GM19023 (cell line): ENCODE data around the gene IFT27.

ENCODE experiments used
- ATAC-seq: cut with Tn5 transposase; IDR thresholded peaks from one replicate; pipeline ENCODE4 v1.9.1; 2021; ENCODE audit warnings: mild to moderate bottlenecking, moderate library complexity; ENCODE audit not compliant: unreplicated experiment

Gene IFT27

DNA sequence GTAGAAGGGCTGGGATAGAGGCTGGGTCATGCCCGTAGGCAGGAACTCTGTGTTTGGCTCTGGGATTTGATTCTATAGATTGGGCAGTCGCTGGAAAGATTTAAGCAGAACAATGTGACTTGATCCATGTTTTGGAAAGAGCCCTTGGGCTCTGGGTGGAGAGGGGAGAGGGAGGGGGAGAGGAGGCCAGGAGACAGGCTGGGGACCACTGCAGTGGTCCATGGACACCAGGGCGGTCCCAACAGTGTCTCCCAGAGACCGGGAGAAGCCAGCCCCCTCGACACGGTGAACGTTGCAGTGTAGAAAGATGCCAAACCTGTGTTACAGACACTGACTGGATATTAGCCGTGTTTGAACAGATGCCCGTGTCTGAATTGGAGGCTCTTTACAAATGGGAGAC lies 21.5 kb upstream of the IFT27 start:
- ATAC-seq = no peak

DNA sequence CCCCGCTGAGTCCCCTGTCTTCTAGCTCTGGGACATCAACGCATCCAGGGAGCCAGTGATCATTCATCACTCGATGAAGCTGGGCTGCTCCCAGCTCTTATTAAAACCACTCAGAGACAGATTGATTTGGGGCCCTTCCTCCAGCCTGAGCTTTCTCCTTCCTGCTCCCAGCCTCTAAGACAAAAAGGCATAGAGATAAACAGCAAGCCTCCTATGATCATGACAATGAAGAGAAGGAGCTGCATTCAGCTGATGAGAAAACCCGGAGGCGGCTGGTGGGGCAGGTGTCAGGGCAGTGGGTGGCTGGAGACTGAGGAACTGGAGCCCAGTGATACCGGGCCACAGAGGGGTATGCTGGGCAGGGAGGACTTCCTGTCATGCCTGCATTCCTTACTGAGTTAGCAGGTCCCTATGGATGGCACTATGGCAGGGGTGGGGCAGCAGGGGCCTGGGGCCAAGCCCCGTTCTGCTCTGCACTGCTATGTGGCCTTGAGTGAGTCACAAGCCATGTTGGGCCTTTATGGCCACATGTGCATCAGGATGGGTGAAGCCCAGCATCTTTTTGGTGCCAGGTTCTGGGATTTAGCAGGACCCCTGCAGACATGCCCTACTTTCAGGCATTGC lies 20.7 kb upstream of the IFT27 start:
- ATAC-seq = no peak

DNA sequence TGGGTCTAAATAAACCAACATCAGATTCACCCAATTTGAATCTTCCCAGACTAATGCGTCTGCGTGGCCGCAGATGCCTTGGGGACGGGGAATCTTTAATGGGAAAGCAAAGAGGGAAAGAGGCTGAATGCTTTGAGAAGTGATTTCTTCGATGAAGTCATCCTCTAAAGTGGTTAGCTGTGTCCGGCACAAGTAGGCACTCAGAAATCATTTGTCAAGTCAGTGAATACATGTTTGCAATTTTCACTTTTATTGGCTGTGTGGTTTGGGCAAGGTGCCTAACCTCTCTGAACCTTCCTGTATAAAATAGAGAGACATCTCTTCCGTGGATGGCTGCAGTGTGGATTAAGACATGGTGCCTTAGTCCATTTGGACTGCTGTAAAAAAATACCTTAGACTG lies 19.7 kb upstream of the IFT27 start:
- ATAC-seq = no peak

DNA sequence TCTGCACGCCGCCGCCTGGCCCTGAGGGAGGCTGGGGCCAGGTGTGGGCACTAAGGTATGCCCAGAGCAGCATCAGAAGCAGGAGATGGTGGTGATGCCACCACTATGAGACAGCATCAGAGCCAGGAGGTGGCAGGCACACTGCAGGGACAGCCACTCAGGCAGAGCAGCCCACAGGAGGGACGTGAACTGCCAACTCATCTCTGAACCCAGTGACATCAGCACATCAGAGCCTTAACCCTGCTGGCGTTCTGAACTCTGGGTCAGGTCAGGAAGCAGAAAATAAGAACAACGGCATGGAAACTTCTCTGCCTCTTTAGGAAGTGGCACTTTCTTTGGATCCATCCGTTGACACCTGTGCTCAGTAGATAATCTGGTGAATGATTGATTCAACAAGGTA lies 14.7 kb upstream of the IFT27 start:
- ATAC-seq = no peak

DNA sequence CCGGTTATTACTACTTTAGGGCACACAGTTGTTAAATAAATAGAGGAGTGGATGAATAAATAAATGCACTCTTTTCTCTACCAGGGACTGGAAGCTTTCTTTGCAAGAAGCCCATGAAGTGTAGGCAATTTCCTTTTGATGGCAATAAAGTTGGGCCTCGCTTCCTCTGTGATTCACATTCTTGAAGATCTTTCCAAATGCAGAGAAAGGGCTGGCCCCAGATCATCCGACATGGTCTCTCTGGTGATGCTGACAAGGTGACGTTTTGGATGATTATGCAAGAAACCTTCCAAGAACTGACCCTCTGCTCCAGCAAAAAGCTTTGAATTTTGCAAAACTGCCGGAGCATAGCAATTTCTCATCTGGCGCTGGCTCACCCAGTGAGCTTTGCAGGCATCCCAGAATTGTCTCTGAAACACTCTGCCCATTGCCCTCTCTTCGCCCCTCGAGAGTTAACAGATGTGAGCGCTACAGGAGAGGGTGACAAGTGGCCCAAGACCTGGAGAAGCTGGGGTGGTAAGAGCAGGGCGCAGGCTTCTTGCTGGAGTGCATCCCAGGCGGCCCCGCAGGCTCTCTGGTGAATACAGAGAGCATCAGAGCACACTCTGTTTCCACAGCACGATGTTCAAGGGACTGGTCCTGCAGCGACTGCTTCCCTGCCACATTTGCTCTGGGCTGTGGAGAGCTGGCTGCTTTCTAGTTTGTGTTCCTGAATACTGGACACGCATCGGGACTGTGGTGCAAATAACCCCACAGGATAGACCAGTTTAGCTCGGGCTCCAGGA lies 11.5 kb upstream of the IFT27 start:
- no peak for ATAC-seq

DNA sequence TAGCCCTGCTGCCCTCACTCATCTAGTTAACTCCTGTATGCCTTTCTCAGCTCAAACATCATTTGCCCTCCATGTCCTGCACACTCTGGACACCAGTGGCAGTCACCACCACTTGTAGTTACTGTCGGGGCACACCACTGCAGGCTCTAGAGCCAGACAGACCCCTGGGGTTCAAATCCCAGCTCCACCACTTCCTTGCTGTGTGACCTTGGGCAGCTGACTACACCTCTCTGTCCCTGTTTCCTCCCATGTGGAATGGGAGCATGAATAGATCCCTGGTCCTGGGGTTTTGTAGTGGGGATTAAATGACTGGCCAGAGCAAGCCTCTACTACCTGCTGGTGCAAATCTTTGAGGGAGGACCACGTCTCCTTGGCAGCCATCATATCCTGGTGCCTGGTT lies 7.8 kb upstream of the IFT27 start:
- ATAC-seq = no peak

DNA sequence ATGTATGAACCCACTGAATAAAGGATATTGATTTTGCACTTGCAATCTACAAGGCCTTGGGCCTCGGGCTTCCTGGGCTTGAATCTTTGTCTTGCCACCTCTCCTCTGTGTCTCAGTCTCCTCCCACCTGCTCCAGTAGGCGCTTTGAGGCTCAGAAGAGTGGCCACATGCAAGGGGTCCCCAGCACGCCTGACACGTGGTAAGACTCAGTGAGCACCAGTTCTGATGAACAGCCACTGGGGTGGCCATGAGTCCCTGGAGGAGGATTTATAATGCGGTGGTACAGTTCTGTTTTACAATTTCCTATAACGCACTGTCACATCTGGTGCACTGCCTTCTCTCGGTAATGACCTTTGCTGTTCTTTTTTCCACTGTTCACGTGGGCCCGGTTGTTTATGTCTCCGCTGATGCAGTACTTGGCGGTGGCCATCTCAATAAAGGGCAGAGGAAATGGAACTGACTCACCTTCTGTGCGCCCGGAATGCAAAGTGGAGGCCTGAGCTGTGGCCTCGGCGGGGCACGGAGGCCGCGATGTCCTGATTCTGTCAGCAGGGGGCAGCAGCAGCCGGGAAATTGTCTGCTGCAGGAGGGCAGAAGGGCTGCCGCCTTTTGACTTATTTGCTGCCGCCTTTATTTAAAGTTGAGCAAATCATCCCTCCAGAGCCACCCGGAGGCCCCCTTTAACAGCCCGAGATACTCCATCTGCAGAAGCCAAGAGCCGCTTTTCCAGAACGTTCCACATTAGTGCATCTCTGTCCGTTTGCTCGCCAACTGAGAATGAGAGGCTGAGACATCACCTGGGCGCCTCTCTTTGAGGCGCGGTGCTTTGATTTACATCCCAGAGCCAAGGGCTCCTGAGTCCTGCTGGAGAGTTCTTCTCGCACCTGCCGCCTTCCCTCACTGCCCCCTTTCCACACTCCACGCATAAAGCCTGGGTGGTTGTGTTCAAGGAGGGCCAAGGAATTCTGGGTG lies 6.0 kb upstream of the IFT27 start:
- ATAC-seq = no peak

DNA sequence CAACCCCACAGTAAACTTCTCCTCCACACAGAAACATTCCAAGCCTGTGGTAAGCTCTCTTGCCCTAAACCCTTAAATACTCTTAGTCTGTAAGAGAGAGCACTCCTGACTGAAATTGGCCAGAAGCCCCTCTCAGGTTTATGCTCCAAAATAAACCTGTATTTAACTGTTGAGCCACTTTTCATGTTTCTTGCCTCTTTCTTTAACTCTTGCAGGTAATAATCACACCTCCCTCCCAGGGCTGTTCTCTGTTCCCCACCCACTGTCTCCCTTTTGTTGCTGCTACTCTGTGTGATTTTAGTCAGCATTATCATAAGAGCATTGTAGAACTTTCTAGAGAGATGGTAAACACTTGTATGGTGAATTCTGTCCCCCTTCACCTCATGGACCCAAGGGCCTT lies 2.1 kb upstream of the IFT27 start:
- ATAC-seq = no peak

DNA sequence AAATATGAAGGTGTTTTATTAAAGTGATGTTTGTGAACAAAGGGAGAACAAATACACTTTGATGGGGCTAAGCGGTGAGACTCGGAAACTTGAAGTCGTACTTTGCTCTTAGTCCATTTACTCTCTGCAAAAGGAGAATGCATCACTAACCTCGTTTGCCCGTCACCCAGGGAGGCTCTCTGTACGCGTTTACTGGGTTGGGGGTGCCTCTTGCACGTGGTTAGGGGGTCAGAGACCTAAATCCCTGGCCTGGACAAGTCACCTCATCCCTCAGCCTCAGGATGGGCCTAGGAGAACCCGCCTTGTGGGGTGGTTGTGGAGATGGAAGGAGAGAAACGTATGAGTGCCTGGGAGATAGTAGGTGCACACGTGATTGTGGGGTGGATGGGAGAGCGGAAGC lies 803 bp upstream of the IFT27 start:
- ATAC-seq = no peak

DNA sequence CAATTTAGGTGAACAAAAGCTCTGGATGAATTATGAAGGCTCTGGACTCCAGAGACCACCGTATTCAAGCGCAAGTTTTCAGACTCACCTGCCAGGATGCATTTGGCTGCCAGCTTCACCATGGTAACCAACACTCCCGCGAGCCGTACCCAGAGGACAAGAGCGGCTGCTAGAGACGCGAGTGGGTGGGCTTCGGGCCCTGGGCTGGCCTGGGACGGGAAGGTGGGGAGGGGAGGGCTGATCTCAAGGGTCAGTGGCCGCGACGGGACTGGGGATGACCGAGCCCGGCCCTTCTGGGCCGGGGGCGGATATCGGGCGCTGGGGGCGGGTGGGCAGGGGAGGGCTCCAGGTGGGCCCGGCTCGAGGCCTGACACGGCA lies 344 bp downstream of the IFT27 start:
- ATAC-seq = peak; percentile 9

DNA sequence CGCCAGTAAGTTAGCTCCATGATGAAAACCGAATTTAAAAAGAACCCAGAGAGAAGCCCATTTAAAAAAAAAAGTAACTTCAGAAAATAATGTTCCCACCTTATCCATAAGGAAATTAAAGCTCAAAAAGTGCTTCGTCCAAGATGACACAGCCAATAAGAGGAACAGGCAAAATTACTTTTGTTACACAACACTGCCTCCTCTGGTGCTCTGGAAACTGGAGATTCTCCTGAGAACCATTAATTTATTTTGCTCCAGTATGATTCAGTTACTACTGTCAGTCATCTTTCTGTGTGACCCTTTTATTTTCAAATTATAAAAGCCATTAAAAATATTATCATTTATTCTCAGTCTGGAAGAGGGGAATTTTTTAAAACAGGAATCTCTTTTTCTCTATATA lies 2.0 kb downstream of the IFT27 start:
- no peak for ATAC-seq

DNA sequence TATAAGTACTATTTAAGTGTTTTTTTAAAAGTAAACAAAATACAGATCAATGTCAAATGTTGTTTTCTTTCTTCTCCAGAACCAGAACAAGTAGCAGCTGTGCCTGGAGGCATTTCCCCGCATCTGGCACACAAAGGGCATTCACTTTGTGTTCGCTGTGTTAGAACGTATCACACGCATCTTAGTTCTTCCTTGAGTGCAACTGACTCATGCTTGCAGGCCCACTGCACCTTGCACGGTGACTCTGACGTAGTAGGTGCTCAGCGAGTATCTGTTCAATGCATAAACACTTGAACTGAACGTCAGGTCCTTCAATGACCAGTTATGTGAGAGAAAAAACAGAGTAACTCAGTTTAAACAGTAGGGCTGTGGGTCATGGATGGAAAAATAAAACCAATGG lies 3.5 kb downstream of the IFT27 start:
- no peak for ATAC-seq

DNA sequence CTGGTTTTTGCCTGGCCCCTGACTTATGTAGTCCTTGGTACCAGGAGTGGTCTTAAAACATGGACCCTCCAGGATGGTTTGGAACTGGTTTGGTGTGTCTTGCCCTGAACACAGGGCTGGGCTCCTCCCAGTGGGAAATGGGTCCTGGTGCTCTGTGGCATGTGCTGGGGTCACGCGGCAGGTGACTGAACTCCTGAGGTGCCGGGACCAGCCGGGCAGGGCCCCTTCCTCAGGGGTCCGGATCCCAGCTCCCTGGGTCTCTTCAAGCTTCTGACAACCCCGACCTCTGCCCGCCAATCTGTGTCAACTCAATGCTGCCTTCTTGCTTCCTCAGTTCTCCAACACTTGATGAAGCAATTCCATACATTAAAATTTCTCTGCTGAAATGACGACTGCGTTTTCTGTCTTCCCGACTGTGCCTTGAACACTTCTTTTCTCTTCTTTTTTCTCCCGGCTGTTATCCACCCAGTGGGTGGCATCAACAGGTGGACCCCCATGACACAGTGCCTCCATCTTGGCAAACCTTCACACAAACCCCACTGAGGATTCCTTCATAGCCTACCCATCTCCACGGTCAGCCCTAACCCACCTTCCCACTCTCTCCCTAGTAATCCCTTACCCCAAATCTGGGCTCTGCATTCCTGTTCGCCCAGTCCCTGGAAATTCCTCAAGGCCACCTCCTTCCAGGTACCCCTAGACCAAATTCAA lies 4.4 kb downstream of the IFT27 start:
- ATAC-seq = no peak

DNA sequence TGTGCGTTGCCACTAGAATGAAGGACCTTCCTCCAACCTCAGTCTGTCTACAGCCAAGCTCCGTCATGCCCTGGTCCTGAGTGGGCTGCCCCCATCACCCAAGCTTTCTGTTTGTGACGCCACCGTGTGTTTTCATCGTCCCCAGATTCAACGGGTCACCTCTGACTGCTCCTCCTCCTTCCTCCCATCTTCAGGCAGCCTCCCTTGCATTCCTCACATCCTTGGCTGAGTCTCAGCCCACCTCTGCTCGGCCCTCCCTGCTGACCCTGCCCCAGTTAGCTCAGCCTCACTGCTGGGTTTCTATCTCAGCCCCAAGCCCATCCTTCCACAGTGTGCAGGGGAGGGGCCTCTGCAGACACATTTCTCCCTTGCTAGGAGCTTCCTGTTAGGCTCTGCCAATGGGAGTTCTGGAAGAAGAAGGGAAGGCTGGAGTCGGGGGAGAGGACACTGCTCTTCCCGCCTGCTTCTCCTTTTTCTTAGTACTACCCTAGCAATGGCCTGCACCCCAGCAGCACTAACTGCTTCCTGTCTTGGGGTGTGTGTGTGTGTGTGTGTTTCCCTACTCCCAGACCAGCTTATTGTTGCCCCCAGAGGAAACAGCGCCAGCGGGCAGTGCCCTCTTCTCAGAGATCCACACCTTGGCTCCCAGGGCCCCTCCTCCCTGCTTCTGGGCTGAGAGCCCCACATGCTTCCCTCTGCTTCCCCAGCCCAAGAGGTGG lies 5.2 kb downstream of the IFT27 start:
- ATAC-seq = no peak

DNA sequence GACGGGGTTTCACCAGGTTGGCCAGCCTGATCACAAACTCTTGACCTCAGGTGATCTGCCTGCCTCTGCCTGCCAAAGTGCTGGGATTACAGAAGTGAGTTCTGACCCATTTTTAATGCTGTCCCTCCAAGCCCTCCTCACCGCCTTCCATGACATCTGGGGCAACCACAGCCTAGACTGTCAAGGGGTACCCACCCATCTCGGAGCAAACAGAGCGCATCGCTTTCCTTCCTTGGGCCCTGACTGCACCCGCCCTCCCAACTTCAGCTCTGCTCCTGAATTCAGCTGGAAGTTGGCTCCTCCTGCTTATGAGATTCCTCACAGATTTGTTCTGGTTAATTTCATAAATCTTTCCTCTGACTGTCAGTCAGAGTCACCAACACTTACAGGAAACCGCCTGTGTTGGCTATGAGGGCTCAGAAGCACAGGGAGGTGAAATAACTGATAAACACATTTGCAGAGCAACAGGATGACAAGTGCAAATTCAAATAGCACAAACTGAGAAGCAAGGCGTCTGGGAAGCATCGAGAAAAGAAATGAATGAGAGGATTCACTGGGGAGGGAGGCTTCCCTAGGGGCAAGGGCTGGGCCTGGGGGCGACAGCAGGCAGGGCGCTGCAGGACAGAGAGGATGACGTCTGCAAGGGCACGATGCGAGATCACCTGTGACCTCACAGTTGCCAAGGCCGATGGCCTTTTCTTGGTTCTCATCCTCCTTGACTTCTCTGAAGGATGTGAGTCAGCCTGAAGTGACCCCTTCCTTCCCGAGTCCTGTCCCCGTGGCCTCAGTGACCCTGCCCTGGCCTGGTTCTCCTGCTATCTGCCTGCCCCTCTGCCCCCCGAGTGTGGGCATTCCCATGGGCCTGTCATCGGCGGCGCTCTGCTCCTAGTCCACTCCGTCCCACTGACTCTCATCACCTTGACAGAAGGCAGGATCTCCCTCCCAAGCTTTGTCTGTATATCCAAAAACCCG lies 6.1 kb downstream of the IFT27 start:
- no peak for ATAC-seq

DNA sequence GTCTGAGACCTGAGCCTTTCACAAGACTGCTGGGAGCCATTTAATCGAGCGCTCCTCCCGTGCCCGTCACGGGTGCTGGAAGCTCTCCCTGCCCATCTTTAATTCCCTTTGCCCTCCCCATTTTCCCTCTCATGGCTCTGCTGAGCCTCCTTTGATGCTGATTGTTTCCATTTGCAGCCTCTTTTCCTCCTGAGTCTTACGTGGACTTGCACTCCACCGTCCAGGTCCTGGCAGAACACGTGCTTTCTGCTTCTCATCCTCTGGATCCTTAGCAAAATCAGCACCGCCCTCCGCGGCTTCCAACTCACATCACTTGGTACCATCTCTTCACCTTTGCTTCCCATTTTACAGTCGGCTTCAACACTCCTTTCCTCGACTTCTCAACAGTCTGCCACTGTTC lies 7.3 kb downstream of the IFT27 start:
- no peak for ATAC-seq

DNA sequence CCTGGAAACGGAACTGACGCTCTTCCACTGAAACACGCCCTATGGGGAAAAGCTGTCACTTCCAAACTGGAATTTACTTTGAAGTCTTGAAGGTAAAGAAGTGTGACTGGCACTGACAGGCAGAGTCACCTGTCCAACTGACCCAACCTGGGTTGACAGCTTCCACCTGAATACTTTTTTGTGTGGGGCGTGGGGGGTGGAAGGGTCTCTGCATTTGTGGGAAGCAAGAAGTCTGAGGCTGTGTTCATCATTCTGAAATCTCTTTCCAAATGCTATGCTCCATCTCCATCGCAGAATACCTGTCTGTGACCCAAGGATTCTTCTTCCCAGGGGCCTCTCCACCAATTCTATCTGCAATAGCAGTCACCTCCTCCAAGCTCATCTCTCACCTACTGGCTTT lies 7.8 kb downstream of the IFT27 start:
- ATAC-seq = no peak

DNA sequence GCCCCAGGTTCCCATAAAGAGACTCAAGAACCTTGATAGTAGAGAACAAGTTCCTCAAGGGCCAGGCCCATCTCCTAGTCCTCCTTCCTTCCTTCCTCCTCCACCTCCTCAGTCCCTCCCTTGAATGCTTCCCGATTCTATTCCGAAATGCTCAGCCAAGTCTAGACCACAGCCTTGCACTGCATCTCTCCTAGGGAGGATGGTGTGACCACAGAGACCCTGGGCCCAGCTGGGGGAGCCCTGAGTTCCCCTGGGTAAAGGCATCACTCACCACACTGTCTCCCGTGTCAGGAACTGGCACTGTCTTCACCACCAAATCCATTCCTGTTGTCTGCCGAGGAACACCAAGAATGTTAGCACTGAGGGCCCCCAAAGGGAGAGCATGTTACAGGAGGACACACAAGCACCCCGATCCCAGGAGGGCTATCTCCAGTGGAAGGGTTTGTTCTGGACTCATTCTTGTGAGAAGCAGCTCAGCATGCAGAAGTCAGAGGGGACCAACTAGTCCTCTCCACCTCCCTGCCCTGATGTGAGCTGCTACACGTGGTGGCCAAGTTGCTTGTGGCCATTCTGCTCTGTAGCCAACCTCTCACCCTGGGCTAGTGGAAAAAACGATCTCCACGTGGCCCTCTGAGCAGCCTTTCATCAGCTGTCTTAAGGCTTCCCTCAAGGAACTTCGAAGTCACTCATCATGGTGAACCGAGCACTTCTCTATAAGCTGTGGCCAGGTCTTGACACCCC lies 8.7 kb downstream of the IFT27 start:
- no peak for ATAC-seq
